GM10266 (cell line): ENCODE measurements around the gene KDM2A.
"Not testable (repeated sequence)": the region's sequence is repeated elsewhere in the genome, so short reads cannot be mapped to it uniquely, and the experiment has no call there.

Experiments
- DNase-seq: peaks from one replicate; pipeline ENCODE4 v3.0.0; 2012; ENCODE audit errors: extremely low spot score
- TF ChIP-seq, protein P1 (sequence below): IDR thresholded peaks from 2 replicates; pipeline ENCODE4 v1.5.1; 2012; ENCODE audit warnings: mild to moderate bottlenecking, low read depth; ENCODE audit not compliant: control insufficient read depth, insufficient read depth; ENCODE audit errors: missing control alignments

The KDM2A gene

GRCh38 chr11:67199751-67200150 is 80.7 kb downstream of the KDM2A start:
- TF ChIP-seq, protein P1, sequence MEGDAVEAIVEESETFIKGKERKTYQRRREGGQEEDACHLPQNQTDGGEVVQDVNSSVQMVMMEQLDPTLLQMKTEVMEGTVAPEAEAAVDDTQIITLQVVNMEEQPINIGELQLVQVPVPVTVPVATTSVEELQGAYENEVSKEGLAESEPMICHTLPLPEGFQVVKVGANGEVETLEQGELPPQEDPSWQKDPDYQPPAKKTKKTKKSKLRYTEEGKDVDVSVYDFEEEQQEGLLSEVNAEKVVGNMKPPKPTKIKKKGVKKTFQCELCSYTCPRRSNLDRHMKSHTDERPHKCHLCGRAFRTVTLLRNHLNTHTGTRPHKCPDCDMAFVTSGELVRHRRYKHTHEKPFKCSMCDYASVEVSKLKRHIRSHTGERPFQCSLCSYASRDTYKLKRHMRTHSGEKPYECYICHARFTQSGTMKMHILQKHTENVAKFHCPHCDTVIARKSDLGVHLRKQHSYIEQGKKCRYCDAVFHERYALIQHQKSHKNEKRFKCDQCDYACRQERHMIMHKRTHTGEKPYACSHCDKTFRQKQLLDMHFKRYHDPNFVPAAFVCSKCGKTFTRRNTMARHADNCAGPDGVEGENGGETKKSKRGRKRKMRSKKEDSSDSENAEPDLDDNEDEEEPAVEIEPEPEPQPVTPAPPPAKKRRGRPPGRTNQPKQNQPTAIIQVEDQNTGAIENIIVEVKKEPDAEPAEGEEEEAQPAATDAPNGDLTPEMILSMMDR: no peak
- no peak for DNase-seq

DNA sequence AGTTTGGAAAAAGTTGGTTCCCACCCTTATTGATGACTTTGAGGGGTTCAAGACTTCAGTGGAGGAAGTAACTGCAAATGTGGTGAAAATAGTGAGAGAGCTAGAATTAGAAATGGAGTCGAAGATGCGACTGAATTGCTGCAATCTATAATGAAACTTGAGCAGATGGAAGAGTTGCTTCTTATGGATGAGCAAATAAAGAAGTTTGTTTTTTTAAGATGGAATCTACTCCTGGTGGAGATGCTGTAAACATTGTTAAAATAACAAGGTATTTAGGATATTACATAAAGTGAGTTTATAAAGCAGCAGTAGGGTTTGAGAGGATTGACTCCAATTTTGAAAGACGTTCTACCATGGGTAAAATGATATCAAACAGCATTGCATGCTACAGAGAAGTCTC is 83.0 kb downstream of the KDM2A start:
- TF ChIP-seq, protein P1: no peak
- DNase-seq: no peak

GRCh38 chr11:67204822-67205221 is 85.8 kb downstream of the KDM2A start:
- TF ChIP-seq, protein P1: no peak
- no peak for DNase-seq

DNA sequence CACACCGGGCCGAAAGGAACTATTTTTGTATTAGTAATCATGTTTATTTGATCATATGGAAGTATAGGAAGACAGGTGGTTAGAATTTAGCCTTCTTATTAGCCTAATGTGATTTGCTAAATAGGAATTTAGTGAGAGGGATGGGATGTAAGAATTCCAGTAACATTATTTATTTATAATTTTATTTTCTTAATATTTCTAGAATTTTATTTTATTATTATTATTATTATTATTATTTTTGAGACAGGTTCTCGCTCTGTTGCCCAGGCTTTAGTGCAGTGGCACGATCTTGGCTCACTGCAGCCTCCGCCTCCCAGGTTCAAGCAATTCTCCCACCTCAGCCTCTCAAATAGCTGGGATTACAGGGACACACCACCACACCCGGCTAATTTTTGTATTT is 90.2 kb downstream of the KDM2A start:
- DNase-seq: not testable (repeated sequence)

DNA sequence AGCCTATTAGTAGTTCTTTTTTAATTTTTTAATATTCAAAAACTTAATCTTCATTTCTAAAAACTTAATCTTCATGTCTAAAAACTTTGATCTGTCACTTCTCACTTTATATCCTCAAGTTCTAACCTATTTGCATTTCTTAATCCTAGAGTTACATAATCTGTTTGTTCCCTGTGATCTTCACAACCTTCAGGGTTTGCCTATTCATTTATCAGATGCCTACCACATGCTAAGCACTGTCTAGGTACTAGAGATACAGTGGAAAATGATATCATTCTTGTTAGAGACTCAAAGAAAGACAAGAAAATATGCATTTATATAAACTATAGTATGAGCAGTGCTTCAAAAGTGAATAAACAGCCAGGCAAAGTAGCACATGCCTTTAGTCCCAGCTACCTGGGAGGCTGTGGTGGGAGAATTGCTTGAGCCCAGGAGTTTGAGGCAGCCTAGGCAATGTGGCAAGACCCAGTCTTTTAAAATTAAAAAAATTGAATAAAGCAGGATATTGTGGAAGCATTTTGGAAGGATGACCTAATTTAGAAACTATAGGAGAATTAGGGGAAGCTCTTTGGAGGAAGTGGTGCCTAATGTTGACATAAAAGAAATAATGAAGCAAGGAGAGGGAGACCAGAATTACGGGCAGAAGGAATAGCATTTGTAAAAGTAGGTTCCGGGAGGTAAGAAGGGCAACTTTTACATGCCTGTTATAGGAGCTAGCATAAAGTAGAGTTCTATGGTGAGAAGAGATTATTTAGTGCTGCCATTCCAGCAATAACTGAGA is 92.8 kb downstream of the KDM2A start:
- DNase-seq: no peak
- TF ChIP-seq, protein P1: no peak

- DNase-seq: peak; percentile 66
- TF ChIP-seq, protein P1: no peak
Observed at GRCh38 chr11:67213178-67213621, 94.1 kb downstream of the KDM2A start.

DNA sequence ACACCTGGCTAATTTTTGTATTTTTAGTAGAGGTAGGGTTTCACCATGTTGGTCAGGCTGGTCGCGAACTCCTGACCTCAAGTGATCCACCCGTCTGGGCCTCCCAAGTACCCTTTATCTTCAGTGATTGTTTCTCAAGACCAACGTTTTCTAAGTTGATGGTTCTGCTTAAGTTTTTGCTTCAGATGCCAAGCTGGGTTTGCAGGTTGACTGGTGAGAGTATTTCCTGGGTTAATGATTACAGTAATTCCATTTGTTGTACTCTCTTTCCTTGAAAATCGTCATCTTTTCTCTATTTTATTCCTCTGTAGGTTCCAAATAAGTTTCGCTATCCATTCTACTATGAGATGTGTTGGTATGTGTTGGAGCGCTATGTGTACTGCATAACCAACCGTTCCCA is 108.7 kb downstream of the KDM2A start:
- no peak for DNase-seq
- TF ChIP-seq, protein P1: no peak
